Kidney epithelial cell (primary cell): ENCODE measurements around the gene SLC30A2. TPM values are rescaled to one million over a fixed set of nuclear protein-coding genes. Genes with fewer than 3 reads are reported as not detected.

Experiments
- DNase-seq: peaks from one replicate; pipeline ENCODE4 v3.0.0-alpha.2; 2010; ENCODE audit warnings: low read depth
- H3K27me3 ChIP-seq: 2 replicates; pipeline ENCODE4 v1.6.0; 2011; ENCODE audit warnings: low read length; ENCODE audit not compliant: control insufficient read depth, insufficient read depth
- H3K36me3 ChIP-seq: 2 replicates; pipeline ENCODE4 v1.5.1; 2011; ENCODE audit warnings: low read length; ENCODE audit not compliant: control insufficient read depth, insufficient read depth
- H3K4me3 ChIP-seq: 2 replicates; pipeline ENCODE4 v1.5.1; 2011; ENCODE audit warnings: low read depth, mild to moderate bottlenecking, control low read depth, low read length
- total RNA-seq: library from RNA; depleted of rRNA; stranded (reverse); fragments of >200 nt; gene quantifications from 2 replicates; pipeline ENCODE4 v1.2.3, GENCODE V29; 2015
- TF ChIP-seq, protein P1 (sequence below): IDR thresholded peaks from 2 replicates; pipeline ENCODE4 v1.5.1; 2011; ENCODE audit warnings: mild to moderate bottlenecking, moderate library complexity, low read length, control low read depth, inconsistent platforms; ENCODE audit not compliant: insufficient read depth, poor library complexity, severe bottlenecking

The SLC30A2 gene
- total RNA-seq, 1 donor from 2014 or later, result 0.75 TPM

DNA sequence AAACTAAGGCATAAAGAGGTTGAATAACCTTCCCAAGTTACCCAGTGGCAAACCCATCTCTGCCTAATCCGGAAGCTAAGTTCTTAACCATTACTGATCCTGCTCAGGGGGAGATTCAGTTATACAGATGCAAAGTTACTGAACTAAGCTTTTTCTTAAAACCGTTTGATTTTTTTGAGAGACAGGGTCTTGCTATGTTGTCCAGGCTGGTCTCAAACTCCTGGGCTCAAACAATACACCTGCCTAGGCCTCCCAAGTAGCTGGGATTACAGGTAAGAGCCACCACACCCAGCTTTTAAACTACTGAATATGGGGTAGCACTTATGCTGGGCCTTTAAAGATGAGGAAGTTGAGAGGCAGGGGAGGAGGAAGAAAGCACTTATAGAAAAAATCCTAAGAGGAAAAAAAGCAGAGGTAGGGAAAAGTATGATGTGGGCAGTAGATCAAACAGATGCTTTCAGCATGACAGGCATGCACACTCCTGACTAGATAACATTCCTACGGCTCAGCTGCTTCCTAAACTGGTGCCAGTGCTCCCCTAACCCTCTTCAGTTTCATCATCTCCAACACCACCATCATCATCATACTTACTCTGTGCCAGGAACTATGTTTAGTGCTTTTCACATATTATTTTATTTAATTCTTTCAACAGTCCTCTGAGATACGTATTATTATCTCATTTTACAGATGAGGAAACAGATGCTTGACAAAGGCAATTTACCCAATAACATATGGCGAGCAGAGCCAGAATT lies 53.8 kb downstream of the SLC30A2 start:
- Histone ChIP-seq H3K27me3 (no peaks in the 10 kb centered on the region), H3K4me3 (no peak overlapping the region), H3K36me3 (no peaks in the 10 kb centered on the region)
- DNase-seq, result no peak
- TF ChIP-seq, protein P1, sequence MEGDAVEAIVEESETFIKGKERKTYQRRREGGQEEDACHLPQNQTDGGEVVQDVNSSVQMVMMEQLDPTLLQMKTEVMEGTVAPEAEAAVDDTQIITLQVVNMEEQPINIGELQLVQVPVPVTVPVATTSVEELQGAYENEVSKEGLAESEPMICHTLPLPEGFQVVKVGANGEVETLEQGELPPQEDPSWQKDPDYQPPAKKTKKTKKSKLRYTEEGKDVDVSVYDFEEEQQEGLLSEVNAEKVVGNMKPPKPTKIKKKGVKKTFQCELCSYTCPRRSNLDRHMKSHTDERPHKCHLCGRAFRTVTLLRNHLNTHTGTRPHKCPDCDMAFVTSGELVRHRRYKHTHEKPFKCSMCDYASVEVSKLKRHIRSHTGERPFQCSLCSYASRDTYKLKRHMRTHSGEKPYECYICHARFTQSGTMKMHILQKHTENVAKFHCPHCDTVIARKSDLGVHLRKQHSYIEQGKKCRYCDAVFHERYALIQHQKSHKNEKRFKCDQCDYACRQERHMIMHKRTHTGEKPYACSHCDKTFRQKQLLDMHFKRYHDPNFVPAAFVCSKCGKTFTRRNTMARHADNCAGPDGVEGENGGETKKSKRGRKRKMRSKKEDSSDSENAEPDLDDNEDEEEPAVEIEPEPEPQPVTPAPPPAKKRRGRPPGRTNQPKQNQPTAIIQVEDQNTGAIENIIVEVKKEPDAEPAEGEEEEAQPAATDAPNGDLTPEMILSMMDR, result no peak

DNA sequence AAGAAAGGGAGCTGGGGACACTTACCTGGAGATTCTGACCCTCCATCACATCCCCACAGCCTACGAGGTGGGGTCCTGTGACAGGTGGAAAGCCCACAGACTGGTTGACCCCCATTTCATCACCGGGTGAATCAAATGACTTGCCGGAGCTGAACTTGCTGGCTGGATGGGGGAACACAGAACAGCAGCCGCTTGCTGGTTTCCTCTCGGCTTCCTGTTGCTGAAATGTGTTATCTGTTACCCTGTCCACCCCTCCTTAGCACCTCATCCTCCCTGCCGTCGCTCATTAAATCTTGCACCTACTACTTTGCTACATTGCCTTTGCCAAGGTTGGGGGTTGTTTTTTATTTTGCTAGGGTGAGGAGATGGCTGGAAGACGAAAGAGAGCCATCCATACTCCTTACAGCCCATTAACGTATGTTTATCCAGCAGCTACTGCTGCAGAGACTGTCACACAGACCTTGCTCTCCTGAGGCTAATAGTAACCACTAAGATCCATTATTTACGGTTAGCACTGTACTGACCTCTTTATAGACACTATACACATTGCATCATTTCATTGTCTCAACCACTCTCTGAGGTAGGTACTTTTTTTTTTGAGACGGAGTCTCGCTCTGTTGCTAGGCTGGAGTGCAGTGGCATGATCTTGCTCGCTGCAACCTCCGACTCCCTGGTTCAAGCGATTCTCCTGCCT lies 55.1 kb downstream of the SLC30A2 start:
- no peak overlapping the region for H3K4me3 ChIP-seq
- TF ChIP-seq, protein P1, result no peak
- H3K36me3 ChIP-seq, result no peaks in the 10 kb centered on the region
- no peaks in the 10 kb centered on the region for H3K27me3 ChIP-seq
- DNase-seq, result no peak

DNA sequence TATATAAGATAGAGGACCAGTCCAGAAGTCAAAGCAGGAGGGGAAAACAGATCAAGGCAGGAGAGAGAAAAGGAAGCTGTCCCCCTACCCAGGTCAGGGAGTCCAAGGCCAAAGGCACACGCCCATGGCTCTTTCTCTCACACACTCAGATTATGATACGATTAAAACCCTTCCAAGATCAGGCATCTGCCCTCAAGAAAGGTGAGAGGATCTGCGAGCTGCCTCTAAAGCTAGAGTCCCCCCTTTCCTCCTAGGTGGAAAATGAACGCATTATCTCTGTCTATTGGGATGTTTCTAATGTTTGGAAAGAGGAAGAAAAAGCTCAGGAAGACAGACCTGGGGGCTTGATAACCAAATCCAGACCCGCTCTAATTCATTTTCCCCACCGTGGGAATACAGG lies 55.7 kb downstream of the SLC30A2 start:
- Histone ChIP-seq H3K4me3 (no peak overlapping the region), H3K27me3 (no peaks in the 10 kb centered on the region), H3K36me3 (no peaks in the 10 kb centered on the region)
- TF ChIP-seq, protein P1, result no peak
- DNase-seq, result no peak

DNA sequence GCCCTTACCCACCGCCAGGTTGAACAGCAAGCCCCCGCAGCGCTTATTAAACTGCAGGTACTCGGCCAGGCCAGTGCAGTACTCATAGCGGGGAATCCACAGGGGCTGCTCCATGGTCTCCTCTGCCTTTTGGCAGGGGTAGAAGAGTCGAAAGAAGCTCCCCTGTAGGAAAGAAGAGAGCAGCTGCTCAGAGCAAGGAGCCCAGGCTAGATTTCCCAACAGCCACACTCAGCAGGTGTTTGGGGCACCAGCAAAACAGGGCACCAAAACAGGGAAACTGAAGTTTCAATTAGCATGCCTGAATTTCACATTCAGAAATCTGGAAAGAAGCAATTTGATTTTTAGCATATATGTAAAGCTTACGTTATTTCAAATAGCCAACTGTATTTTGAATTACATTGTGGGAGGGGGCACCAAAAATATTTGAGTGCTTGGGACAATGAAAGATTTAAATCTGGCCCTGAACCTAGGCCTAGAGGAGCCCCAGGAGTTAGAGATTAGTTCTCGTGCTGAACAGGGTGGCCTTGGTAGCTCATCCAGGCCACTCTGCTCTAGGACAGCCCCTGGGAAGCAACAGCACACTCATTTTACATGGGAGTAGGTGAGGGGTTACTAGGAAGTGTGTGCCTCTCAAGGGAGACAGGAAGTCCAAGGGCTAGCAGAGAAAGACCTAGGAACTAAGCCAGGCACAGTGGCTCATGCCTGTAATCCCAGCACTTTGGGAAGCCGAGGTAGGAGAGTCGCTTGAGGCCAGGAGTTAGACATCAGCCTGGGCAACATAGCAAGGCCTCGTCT lies 56.3 kb downstream of the SLC30A2 start:
- TF ChIP-seq, protein P1, result no peak
- Histone ChIP-seq H3K4me3 (no peak overlapping the region), H3K36me3 (no peaks in the 10 kb centered on the region), H3K27me3 (no peaks in the 10 kb centered on the region)
- DNase-seq, result no peak

DNA sequence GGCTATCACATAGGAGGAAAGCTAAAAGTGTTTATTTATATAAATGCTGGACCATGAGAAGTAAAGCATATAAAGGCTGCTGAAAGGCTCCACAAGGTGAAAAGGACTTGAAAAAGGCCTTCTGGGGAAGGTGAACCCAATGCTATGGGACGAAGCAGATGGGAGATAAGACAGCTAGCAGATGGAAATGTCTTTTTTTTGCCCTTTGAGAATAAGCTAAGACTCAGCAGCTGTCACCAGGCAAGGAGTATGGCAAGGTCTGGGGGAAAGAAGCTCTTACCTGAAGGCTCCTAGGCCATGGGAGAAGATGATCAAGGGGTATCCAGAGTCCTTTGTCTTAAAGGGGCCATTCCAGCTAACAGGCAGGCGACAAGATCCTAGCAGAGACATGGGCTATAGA lies 58.0 kb downstream of the SLC30A2 start:
- H3K36me3 ChIP-seq, result no peaks in the 10 kb centered on the region
- TF ChIP-seq, protein P1, result no peak
- H3K27me3 ChIP-seq, result no peaks in the 10 kb centered on the region
- DNase-seq, result no peak
- H3K4me3 ChIP-seq, result no peak overlapping the region

Other genes starting within 250 kb of the SLC30A2 start
- 50.8 and 65.6 TPM in 2 replicates for gene SELENON, start 245.9 kb downstream of the SLC30A2 start, total RNA-seq
- gene MTFR1L, start 226.2 kb downstream of the SLC30A2 start, total RNA-seq, result 46.3 and 51.0 TPM in 2 replicates
- 1.7 and 6.2 TPM in 2 replicates for gene AUNIP, start 186.7 kb downstream of the SLC30A2 start, total RNA-seq
- 8.7 and 11.9 TPM in 2 replicates for gene PAQR7, start 170.4 kb downstream of the SLC30A2 start, total RNA-seq
- gene STMN1, start 139.7 kb downstream of the SLC30A2 start, total RNA-seq, result 182 and 207 TPM in 2 replicates
- gene PAFAH2, start 48.1 kb downstream of the SLC30A2 start, total RNA-seq, result 20.8 and 23.1 TPM in 2 replicates
- gene EXTL1, start 24.3 kb downstream of the SLC30A2 start, total RNA-seq, result 1.3 TPM in 1 of 2 replicates, not detected in the other
- 0.14 TPM in 1 of 2 replicates, not detected in the other for gene TRIM63, start 21.5 kb upstream of the SLC30A2 start, total RNA-seq
- gene PDIK1L, start 65.7 kb upstream of the SLC30A2 start, total RNA-seq, result 6.6 and 6.8 TPM in 2 replicates
- 0.07 and 0.79 TPM in 2 replicates for gene FAM110D, start 113.0 kb upstream of the SLC30A2 start, total RNA-seq
- gene C1orf232, start 122.8 kb upstream of the SLC30A2 start, total RNA-seq, result not detected in 2 replicates
- 53.0 and 73.8 TPM in 2 replicates for gene ZNF593, start 123.8 kb upstream of the SLC30A2 start, total RNA-seq
- not detected in 2 replicates for gene ZNF593OS, start 125.7 kb upstream of the SLC30A2 start, total RNA-seq
- 15.2 and 16.8 TPM in 2 replicates for gene CNKSR1, start 131.4 kb upstream of the SLC30A2 start, total RNA-seq
- gene CATSPER4, start 144.5 kb upstream of the SLC30A2 start, total RNA-seq, result 0.04 TPM in 1 of 2 replicates, not detected in the other
- 7.5 and 9.7 TPM in 2 replicates for gene CEP85, start 188.1 kb upstream of the SLC30A2 start, total RNA-seq
- gene SH3BGRL3, start 234.0 kb upstream of the SLC30A2 start, total RNA-seq, result 113 and 133 TPM in 2 replicates